ENCODE measurements around the gene CACUL1.

DNA sequence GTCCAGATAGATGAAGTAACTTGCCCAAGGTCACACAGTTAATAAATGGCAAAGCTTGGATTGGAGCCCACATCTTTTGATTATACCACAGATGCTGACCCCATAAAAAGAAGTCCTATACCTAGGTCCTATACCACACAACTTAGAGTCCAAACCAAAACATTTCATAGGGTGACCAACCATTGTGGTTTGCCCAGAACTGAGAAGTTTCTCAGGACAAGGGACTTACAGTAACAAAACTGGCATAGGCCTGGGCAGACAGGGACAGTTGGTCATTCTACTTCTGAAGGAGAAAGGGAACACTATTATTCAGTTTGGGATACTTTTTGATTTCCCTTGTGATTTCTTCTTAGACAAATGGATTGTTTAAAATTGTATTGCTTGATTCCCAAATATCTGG lies 126.4 kb downstream of the CACUL1 start:
- TF ChIP-seq, protein P1, sequence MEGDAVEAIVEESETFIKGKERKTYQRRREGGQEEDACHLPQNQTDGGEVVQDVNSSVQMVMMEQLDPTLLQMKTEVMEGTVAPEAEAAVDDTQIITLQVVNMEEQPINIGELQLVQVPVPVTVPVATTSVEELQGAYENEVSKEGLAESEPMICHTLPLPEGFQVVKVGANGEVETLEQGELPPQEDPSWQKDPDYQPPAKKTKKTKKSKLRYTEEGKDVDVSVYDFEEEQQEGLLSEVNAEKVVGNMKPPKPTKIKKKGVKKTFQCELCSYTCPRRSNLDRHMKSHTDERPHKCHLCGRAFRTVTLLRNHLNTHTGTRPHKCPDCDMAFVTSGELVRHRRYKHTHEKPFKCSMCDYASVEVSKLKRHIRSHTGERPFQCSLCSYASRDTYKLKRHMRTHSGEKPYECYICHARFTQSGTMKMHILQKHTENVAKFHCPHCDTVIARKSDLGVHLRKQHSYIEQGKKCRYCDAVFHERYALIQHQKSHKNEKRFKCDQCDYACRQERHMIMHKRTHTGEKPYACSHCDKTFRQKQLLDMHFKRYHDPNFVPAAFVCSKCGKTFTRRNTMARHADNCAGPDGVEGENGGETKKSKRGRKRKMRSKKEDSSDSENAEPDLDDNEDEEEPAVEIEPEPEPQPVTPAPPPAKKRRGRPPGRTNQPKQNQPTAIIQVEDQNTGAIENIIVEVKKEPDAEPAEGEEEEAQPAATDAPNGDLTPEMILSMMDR (IDR thresholded peaks at IDR 0.05), result no peak
- TF ChIP-seq POLR2AphosphoS5 (IDR thresholded peaks at IDR 0.05), result no peak

All from breast epithelium (tissue), 3 donors.